ENCODE results near the gene PCDHGB4.
"Not testable (repeated sequence)": the region's sequence is repeated elsewhere in the genome, so short reads cannot be mapped to it uniquely, and the experiment has no call there.

Gene PCDHGB4

DNA sequence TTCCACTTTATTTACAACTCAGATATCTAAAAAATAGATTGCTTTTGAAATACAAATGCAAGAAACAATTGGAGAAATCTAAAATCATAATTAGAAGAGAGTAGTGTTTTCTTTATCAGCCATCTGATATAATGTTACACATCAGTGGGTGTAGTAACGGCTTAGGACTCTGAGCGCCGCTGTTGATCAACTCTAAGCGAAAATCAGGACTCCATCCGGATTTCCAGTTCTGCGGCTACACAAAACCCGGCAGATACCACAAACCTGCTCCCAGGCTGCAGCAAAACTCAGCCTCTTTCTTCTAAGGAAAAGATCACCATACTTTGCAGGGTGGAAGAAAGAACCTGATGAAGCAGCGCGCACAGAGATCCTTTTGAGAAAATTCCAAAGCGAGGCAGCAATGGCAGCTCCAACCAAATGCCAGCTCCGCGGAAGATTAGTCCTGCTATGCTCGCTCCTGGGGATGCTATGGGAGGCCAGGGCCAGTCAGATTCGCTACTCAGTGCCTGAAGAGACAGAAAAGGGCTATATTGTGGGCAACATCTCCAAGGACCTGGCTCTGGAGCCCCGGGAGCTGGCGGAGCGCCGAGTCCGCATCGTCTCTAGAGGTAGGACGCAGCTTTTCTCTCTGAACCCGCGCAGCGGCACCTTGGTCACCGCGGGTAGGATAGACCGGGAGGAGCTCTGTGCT lies 15.2 kb downstream of the PCDHGB4 start, which contains the start of gene PCDHGA9:
PCDHGA9 (plus strand) TSS at position 226 of the 691 bp plus-strand sequence; CDS start at position 401, 175 bp downstream.
- peak; percentile 53 for DNase-seq

DNA sequence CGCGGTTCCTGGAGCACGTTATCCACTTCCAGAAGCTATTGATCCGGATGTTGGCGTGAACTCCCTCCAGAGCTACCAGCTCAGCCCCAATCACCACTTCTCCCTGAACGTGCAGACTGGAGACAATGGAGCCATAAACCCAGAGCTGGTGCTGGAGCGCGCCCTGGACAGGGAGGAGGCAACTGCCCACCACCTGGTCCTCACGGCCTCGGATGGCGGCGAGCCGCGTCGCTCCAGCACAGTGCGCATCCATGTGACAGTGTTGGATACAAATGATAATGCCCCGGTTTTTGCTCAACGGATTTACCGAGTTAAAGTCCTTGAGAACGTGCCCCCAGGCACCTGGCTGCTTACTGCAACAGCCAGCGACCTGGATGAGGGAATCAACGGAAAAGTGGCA lies 15.9 kb downstream of the PCDHGB4 start:
- DNase-seq, result no peak

DNA sequence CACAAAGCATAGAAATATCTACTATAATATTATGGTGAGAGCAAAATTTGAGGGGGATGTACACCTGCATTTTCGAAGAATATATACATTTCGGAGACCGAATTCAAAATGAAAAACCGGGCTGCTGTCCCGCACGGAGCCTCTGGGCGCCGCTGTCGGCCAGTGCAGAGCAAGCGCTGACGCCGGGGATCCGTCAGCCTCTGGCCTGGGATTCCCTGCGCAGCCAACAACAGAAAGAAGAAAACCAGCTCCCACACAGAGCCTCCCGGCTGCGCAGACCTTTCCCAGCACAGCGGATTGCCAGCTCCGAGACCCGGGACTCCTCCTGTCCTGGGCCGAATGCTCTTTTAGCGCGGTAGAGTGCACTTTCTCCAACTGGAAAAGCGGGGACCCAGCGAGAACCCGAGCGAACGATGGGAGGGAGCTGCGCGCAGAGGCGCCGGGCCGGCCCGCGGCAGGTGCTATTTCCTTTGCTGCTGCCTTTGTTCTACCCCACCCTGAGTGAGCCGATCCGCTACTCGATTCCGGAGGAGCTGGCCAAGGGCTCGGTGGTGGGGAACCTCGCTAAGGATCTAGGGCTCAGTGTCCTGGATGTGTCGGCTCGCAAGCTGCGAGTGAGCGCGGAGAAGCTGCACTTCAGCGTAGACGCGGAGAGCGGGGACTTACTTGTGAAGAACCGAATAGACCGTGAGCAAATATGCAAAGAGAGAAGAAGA lies 20.4 kb downstream of the PCDHGB4 start, which contains the start of gene PCDHGB6:
PCDHGB6 (plus strand) TSS at position 232 of the 716 bp plus-strand sequence; CDS start at position 414, 182 bp downstream.
- peak; percentile 21 for DNase-seq

DNA sequence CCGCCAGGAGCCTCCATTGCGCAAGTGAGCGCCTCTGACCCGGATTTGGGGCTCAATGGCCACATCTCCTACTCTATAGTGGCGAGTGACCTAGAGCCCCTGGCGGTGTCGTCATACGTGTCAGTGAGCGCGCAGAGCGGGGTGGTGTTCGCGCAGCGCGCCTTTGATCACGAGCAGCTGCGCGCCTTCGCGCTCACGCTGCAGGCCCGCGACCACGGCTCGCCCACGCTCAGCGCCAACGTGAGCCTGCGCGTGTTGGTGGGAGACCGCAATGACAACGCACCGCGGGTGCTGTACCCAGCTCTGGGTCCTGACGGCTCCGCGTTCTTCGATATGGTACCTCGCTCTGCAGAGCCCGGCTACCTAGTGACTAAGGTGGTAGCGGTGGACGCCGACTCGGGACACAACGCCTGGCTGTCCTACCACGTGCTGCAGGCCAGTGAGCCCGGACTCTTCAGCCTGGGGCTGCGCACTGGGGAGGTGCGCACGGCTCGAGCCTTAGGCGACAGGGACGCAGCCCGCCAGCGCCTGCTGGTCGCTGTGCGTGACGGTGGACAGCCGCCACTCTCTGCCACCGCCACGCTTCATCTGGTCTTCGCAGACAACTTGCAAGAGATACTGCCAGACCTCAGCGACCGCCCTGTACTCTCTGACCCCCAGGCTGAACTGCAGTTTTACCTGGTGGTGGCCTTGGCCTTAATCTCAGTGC lies 22.3 kb downstream of the PCDHGB4 start:
- DNase-seq, result no peak

DNA sequence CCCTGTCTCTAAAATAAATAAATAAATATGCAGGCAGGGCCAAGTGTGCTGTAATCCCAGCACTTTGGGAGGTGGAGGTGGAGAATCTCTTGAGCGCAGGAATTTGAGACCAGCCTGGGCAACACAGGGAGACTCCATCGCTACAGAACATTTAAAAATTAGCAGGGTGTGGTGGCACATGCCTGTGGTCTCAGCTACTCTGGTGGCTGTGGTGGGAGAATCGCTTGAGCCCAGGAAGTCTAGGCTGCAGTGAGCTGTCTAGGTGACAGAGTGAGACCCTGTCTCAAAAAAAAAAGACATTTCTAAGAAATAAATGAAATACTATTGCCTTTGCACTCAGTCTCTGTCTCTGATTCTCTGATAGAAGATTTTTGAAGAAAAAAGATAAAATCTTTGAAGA lies 24.1 kb downstream of the PCDHGB4 start:
- no peak for DNase-seq

DNA sequence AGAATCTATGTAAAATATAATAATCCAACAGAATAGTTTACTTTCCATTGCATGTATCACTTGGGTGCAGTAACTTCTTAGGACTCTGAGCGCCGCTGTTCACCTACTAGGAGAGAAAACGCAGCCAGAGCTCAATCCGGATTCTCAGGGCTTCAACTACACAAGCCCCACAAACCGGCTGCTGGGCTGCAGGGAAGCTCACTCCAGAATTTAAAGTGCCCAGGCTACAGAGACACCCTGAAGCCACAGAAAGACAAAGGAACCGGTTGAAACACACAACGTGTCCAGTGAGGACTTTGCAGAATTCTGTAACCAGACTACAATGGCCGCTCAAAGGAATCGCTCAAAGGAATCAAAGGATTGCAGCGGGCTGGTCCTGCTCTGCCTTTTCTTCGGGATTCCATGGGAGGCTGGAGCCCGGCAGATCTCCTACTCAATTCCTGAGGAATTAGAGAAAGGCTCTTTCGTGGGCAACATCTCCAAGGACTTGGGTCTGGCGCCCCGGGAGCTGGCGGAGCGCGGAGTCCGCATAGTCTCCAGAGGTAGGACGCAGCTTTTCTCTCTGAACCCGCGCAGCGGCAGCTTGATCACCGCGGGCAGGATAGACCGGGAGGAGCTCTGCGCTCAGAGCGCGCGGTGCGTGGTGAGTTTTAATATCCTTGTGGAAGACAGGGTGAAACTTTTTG lies 25.5 kb downstream of the PCDHGB4 start, which contains the start of gene PCDHGA10:
PCDHGA10 (plus strand) TSS at position 134 of the 686 bp plus-strand sequence; CDS start at position 323, 189 bp downstream.
- DNase-seq, result peak; percentile 62

DNA sequence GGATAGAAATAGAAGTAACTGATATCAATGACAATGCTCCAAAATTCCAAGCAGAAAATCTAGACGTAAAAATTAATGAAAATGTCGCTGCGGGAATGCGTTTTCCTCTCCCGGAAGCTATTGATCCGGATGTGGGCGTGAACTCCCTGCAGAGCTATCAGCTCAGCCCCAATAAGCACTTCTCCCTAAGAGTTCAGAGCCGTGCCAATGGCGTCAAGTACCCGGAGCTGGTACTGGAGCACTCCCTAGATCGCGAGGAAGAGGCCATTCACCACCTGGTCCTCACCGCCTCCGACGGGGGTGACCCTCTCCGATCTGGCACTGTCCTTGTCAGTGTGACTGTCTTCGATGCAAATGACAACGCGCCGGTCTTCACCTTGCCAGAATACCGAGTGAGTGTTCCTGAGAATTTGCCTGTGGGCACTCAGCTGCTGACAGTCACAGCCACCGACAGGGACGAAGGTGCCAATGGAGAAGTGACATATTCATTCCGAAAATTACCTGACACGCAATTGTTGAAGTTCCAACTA lies 26.1 kb downstream of the PCDHGB4 start:
- DNase-seq, result no peak

DNA sequence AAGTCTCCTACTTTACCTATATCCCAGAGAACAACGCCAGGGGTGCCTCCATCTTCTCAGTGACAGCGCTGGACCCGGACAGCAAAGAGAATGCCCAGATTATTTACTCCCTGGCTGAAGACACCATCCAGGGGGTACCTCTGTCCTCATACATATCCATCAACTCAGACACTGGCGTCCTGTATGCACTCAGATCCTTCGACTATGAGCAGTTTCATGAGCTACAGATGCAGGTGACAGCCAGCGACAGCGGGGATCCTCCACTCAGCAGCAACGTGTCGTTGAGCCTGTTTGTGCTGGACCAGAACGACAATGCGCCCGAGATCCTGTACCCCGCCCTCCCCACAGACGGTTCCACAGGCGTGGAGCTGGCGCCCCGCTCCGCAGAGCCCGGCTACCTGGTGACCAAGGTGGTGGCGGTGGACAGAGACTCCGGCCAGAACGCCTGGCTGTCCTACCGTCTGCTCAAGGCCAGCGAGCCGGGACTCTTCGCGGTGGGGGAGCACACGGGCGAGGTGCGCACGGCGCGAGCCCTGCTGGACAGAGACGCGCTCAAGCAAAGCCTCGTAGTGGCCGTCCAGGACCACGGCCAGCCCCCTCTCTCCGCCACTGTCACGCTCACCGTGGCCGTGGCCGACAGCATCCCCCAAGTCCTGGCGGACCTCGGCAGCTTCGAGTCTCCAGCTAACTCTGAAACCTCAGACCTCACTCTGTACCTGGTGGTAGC lies 27.2 kb downstream of the PCDHGB4 start:
- not testable (repeated sequence) for DNase-seq

DNA sequence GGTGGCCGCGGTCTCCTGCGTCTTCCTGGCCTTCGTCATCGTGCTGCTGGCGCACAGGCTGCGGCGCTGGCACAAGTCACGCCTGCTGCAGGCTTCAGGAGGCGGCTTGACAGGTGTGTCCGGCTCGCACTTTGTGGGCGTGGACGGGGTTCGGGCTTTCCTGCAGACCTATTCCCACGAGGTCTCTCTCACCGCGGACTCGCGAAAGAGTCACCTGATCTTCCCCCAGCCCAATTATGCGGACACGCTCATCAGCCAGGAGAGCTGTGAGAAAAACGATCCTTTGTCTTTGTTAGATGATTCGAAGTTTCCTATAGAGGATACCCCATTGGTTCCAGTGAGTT lies 27.7 kb downstream of the PCDHGB4 start:
- not testable (repeated sequence) for DNase-seq

DNA sequence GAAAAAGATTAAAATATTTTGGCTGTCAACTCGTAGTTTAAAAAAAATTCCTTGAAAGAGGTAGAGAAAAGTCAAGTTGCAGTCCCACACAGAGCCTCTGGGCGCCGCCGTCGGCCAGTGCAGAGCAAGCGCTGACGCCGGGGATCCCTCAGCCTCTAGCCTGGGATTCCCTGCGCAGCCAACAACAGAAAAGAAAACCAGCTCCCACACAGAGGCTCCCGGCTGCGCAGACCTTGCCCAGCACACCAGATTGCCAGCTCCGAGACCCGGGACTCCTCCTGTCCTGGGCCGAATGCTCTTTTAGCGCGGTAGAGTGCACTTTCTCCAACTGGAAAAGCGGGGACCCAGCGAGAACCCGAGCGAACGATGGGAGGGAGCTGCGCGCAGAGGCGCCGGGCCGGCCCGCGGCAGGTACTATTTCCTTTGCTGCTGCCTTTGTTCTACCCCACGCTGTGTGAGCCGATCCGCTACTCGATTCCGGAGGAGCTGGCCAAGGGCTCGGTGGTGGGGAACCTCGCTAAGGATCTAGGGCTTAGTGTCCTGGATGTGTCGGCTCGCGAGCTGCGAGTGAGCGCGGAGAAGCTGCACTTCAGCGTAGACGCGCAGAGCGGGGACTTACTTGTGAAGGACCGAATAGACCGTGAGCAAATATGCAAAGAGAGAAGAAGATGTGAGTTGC lies 30.1 kb downstream of the PCDHGB4 start, which contains the start of gene PCDHGB7:
PCDHGB7 (plus strand) TSS at position 184 of the 679 bp plus-strand sequence; CDS start at position 367, 183 bp downstream.
- DNase-seq, result peak; percentile 55

DNA sequence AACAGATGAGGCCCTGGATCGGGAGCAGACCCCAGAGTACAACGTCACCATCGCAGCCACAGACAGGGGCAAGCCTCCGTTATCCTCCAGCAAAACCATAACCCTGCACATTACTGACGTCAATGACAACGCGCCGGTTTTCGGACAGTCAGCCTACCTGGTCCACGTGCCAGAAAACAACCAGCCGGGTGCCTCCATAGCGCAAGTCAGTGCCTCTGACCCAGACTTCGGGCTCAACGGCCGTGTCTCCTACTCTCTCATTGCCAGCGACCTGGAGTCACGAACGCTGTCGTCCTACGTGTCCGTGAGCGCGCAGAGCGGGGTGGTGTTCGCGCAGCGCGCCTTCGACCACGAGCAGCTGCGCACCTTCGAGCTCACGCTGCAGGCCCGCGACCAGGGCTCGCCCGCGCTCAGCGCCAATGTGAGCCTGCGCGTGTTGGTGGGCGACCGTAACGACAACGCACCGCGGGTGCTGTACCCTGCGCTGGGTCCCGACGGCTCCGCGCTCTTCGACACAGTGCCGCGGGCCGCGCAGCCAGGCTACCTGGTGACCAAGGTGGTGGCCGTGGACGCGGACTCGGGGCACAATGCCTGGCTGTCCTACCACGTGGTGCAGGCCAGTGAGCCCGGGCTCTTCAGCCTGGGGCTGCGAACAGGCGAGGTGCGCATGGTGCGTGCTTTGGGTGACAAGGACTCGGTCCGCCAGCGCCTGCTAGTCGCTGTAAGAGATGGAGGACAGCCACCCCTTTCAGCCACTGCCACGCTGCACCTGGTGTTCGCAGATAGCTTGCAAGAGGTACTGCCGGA lies 31.8 kb downstream of the PCDHGB4 start:
- DNase-seq, result no peak

DNA sequence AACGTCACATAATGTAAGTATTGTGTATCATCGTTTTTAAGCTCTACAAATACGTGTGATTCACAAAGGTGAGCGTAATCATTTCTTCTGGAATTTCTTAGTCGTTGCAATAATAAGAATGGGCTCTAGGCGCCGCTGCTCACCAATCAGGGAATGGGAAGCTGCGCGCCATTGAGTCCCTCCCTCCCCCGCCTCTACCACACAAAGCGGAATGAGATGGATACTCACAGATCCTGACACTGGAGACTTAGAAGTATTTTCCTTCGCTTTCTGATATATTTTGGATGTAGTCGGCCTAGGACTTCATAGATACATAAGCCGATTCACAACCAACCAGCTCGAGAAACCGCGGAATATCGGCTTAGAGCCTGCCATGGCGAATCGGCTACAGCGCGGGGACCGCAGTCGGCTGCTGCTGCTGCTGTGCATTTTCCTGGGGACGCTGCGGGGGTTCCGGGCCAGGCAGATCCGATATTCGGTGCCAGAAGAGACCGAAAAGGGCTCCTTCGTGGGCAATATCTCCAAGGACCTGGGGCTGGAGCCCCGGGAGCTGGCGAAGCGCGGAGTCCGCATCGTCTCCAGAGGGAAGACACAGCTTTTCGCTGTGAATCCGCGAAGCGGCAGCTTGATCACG lies 33.5 kb downstream of the PCDHGB4 start, which contains the start of gene PCDHGA11:
PCDHGA11 (plus strand) TSS at position 197 of the 634 bp plus-strand sequence; CDS start at position 374, 177 bp downstream.
- peak; percentile 26 for DNase-seq

DNA sequence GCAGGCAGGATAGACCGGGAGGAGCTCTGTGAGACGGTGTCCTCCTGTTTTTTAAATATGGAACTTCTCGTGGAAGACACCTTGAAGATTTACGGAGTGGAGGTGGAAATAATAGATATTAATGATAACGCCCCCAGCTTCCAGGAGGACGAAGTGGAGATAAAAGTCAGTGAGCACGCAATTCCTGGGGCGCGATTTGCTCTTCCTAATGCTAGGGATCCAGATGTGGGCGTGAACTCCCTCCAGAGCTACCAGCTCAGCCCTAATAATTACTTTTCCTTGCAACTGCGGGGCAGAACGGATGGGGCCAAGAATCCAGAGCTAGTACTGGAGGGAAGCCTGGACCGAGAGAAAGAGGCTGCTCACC lies 34.0 kb downstream of the PCDHGB4 start:
- no peak for DNase-seq

DNA sequence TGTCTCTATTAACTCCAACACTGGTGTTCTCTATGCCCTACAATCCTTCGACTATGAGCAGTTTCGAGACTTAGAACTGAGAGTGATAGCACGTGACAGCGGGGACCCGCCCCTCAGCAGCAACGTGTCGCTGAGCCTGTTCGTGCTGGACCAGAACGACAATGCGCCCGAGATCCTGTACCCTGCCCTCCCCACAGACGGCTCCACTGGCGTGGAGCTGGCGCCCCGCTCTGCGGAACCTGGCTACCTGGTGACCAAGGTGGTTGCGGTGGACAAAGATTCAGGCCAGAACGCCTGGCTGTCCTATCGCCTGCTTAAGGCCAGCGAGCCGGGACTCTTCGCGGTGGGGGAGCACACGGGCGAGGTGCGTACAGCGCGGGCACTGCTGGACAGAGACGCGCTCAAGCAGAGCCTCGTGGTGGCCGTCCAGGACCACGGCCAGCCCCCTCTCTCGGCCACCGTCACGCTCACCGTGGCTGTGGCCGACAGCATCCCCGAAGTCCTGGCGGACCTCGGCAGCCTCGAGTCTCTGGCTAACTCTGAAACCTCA lies 35.3 kb downstream of the PCDHGB4 start:
- no peak for DNase-seq

DNA sequence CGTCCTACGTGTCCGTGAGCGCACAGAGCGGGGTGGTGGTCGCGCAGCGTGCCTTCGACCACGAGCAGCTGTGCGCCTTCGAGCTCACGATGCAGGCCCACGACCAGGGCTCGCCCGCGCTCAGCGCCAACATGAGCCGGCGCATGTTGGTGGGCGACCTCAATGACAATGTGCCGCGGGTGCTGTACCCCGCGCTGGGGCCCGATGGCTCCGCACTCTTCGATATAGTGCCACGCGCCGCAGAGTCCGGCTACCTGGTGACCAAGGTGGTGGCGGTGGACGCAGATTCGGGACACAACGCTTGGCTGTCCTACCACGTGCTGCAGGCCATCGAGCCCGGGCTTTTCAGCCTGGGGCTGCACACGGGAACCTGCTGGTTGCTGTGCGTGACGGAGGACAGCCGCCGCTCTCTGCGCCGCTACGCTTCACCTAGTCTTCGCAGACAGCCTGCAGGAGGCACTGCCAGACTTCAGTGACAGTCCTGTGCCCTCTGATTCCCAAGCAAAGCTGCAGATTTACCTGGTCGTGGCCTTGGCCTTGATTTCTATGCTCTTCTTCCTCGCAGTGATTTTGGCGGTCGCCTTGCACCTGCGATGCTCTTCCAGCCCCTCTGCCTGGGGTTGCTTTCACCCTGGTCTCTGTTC lies 40.4 kb downstream of the PCDHGB4 start:
- no peak for DNase-seq

DNA sequence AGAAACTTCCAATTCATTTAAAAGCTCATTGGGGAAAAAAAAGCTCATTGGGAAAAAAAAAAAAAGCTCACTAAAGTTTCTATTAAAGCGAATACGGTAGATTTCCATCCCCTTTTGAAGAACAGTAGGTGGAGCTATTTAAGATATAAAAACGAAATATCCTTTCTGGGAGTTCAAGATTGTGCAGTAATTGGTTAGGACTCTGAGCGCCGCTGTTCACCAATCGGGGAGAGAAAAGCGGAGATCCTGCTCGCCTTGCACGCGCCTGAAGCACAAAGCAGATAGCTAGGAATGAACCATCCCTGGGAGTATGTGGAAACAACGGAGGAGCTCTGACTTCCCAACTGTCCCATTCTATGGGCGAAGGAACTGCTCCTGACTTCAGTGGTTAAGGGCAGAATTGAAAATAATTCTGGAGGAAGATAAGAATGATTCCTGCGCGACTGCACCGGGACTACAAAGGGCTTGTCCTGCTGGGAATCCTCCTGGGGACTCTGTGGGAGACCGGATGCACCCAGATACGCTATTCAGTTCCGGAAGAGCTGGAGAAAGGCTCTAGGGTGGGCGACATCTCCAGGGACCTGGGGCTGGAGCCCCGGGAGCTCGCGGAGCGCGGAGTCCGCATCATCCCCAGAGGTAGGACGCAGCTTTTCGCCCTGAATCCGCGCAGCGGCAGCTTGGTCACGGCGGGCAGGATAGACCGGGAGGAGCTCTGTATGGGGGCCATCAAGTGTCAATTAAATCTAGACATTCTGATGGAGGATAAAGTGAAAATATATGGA lies 43.0 kb downstream of the PCDHGB4 start, which contains the start of gene PCDHGA12:
PCDHGA12 (plus strand) TSS at position 176 of the 782 bp plus-strand sequence; CDS start at position 429, 253 bp downstream.
- peak; percentile 74 for DNase-seq

DNA sequence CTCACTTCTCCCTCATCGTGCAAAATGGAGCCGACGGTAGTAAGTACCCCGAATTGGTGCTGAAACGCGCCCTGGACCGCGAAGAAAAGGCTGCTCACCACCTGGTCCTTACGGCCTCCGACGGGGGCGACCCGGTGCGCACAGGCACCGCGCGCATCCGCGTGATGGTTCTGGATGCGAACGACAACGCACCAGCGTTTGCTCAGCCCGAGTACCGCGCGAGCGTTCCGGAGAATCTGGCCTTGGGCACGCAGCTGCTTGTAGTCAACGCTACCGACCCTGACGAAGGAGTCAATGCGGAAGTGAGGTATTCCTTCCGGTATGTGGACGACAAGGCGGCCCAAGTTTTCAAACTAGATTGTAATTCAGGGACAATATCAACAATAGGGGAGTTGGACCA lies 43.8 kb downstream of the PCDHGB4 start:
- DNase-seq, result no peak

DNA sequence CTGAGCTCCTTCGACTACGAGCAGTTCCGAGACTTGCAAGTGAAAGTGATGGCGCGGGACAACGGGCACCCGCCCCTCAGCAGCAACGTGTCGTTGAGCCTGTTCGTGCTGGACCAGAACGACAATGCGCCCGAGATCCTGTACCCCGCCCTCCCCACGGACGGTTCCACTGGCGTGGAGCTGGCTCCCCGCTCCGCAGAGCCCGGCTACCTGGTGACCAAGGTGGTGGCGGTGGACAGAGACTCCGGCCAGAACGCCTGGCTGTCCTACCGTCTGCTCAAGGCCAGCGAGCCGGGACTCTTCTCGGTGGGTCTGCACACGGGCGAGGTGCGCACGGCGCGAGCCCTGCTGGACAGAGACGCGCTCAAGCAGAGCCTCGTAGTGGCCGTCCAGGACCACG lies 44.8 kb downstream of the PCDHGB4 start:
- not testable (repeated sequence) for DNase-seq

Measured in RPMI8226 (cell line).